Left forelimb (tissue), 1 donor: ENCODE results near the gene TNMD.
A peak's percentile ranks its signal among the peaks of the same experiment; 100 is the strongest.

Experiments used
- DNase-seq: peaks from one replicate; pipeline ENCODE4 v3.0.0-alpha.2; 2018; ENCODE audit warnings: low spot score

TNMD gene

GRCh38 chrX:100643956-100644860 lies 59.5 kb downstream of the TNMD start, which contains the start of gene SRPX2:
Gene SRPX2 (plus strand): TSS chrX:100644199. CDS start chrX:100646323, 2,124 bp downstream.
- DNase-seq = no peak

- no peak for DNase-seq
Measured at GRCh38 chrX:100645106-100645505, 60.4 kb downstream of the TNMD start.

- no peak for DNase-seq
Measured at GRCh38 chrX:100647095-100647494, 62.4 kb downstream of the TNMD start.

DNA sequence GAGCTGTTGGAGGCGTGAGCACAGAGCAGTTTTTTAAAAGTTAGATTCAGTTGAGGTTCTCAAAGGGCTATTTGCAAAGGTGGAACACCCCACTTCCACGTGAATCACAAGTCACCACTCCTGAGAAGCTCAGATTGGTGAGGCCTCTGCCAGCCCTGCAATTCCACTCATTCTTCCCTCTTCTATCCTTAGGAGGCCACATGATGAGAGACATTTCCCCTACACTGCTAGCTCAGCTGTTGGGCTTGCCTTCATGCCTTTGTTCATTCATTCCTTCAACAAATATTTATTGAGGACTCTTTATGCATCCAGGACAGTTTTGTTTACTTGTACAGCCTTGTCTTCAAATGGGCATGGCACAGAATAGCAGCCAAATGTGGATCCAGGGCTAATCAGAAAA lies 63.0 kb downstream of the TNMD start:
- no peak for DNase-seq

DNA sequence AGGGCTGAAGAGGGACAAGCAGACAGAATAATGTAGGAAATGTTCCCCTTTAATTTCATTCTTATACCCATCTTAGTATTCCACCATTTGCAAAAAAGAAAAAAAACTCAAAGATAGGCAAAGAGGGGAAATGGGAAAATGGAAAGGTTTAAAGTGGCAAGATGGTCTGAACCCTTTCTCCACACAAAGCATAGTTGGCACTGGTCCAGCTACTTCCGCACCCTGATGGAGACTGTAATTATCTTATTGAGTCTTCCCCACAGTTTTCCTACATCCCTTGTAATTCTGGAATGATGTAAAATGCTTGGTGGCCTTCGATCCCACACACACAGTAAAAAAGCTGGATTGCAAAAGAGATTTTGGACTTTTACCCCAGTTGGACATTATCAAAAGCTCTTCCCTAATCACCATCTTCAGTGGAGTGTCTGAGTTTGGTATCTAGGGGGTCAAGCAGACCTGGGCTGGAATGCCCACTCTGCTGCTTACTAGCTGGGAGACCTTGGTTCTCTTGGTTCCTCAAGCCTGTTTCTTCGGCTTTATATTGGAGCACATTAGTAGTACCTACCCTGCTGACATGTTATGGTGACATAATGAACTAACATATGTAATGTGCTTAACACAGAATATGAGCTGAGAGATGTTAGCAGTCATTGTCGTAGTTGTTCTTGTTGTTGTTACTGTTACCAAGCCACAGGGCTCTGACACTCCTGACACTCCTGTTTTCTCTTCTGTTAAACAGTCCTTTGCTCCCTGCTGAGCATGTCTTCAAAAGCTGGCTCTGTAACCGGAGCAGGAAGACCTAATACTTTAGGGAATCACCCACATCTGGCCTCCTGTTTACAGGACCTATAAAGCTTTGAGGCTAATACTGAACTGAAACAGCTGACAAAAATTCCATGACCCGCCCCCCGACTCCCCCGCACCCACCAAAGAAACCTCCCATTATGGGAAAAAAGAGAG lies 64.0 kb downstream of the TNMD start:
- DNase-seq = peak; percentile 68
